Chondrocyte (in vitro differentiated cells): ENCODE results near the gene RPS13. TPM values are rescaled to one million over a fixed set of nuclear protein-coding genes. Genes with fewer than 3 reads are reported as not detected.
A peak's percentile ranks its signal among the peaks of the same experiment; 100 is the strongest.
"Not testable (repeated sequence)": the region's sequence is repeated elsewhere in the genome, so short reads cannot be mapped to it uniquely, and the experiment has no call there.

ENCODE experiments used
- DNase-seq: peaks from one replicate; pipeline ENCODE4 v3.0.0; 2021; ENCODE audit warnings: mixed read lengths, low spot score
- H3K27ac Mint-ChIP-seq: one replicate; pipeline ENCODE4 v1.8.0; 2021; ENCODE audit warnings: mild to moderate bottlenecking, moderate library complexity, mixed read lengths; ENCODE audit not compliant: unreplicated experiment
- H3K27me3 Mint-ChIP-seq: 2 replicates; pipeline ENCODE4 v1.8.0; 2021; ENCODE audit warnings: low read depth, mixed read lengths
- H3K36me3 Mint-ChIP-seq: 2 replicates; pipeline ENCODE4 v1.8.0; 2021; ENCODE audit warnings: low read depth, mixed read lengths
- H3K4me1 Mint-ChIP-seq: 2 replicates; pipeline ENCODE4 v1.8.0; 2021; ENCODE audit warnings: low read depth, mild to moderate bottlenecking, mixed read lengths
- H3K4me3 Mint-ChIP-seq: one replicate; pipeline ENCODE4 v1.8.0; 2021; ENCODE audit warnings: mild to moderate bottlenecking, moderate library complexity, mixed read lengths; ENCODE audit not compliant: unreplicated experiment
- H3K9me3 Mint-ChIP-seq: 2 replicates; pipeline ENCODE4 v1.8.0; 2021; ENCODE audit warnings: low read depth, mixed read lengths
- CTCF ChIP-seq: fragments of 200-600 bp; sonication (generic); IDR thresholded peaks from 2 replicates; pipeline ENCODE4 v1.5.0; 2021; ENCODE audit warnings: antibody characterized with exemption, mild to moderate bottlenecking, moderate library complexity
- total RNA-seq: library from RNA; stranded (reverse); gene quantifications from 3 replicates; pipeline ENCODE4 v1.2.1, GENCODE V29; 2021

The RPS13 gene
- total RNA-seq, 1 donor from 2014 or later: 644 TPM

DNA sequence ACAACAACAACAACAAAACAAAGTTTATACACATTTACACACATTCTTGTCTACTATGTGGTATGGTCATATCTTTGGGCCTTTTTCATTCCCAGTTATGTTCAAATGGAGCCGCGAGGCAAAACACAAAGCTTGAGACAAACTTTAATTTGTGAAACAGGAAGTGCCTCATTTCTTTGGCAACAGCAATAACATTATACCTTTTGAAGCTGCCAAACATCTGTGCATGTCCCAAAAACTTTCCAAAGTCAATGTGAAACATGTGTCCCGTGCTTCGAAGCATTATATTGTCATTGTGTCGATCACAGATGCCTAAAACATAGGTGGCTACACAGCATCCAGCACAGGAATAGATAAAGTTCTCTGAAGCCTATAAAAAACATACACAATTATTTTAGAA lies 25.0 kb upstream of the RPS13 start:
- H3K9me3 Mint-ChIP-seq: no peaks in the 10 kb centered on the region
- no peaks in the 10 kb centered on the region for H3K4me1 Mint-ChIP-seq
- H3K36me3 Mint-ChIP-seq: peaks cover 14% of the 10 kb centered on the region
- no peaks in the 10 kb centered on the region for H3K27me3 Mint-ChIP-seq
- no peak overlapping the region for H3K4me3 Mint-ChIP-seq
- DNase-seq: no peak
- no peak for TF ChIP-seq CTCF
- no peak overlapping the region for H3K27ac Mint-ChIP-seq

- Mint-ChIP-seq H3K36me3 (peaks cover 9% of the 10 kb centered on the region), H3K27me3 (no peaks in the 10 kb centered on the region)
Measured at GRCh38 chr11:17098658-17099057, 21.2 kb upstream of the RPS13 start.

DNA sequence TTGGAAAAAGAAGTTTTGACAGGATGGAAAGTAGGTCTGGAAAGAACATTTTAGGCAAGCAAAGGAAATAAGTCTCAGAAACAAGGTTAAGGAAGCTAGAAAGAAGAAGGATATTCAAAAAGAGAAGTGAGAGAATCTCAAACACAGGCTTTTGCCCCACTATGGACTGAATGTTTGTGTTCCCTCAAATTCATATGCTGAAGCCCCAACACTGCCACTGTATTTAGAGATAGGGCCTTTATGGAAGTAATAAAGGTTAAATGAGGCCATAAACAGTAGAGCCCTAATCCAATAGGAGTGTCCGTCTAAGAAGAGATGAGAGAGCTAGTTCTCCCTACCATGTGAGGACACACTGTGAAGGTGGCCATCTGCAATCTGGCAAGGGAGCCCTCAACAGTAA lies 20.6 kb upstream of the RPS13 start:
- Mint-ChIP-seq H3K4me3 (no peak overlapping the region), H3K36me3 (peaks cover 9% of the 10 kb centered on the region), H3K27me3 (no peaks in the 10 kb centered on the region), H3K9me3 (no peaks in the 10 kb centered on the region), H3K27ac (no peak overlapping the region), H3K4me1 (no peaks in the 10 kb centered on the region)
- no peak for DNase-seq
- TF ChIP-seq CTCF: no peak

More at GRCh38 chr11:17098658-17099057, 21.2 kb upstream of the RPS13 start:
- H3K4me1 Mint-ChIP-seq: no peaks in the 10 kb centered on the region
- H3K9me3 Mint-ChIP-seq: no peaks in the 10 kb centered on the region
- no peak for DNase-seq
- TF ChIP-seq CTCF: no peak
- H3K27ac Mint-ChIP-seq: no peak overlapping the region
- H3K4me3 Mint-ChIP-seq: no peak overlapping the region

DNA sequence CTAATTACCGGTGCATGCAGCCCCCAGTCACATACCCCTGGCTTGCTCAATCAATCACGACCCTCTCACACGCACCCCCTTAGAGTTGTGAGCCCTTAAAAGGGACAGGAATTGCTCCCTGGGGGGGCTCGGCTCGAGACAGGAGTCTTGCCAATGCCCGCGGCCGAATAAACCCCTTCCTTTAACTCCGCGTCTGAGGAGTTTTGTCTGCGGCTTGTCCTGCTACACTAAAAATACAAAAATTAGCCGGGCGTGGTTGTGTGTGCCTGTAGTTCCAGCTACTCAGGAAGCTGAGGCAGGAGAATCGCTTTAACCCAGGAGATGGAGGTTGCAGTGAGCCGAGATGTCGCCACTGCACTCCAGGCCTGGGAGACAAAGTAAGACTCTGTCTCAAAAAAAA lies 8.5 kb upstream of the RPS13 start:
- not testable (repeated sequence) for H3K9me3 Mint-ChIP-seq, H3K27me3 Mint-ChIP-seq, H3K27ac Mint-ChIP-seq, H3K4me3 Mint-ChIP-seq, H3K4me1 Mint-ChIP-seq, DNase-seq
- peaks cover 11% of the 10 kb centered on the region for H3K36me3 Mint-ChIP-seq

GRCh38 chr11:17077240-17077519 lies 287 bp downstream of the RPS13 start:
- Mint-ChIP-seq H3K9me3 (no peaks in the 10 kb centered on the region), H3K4me3 (peak overlapping the region; percentile 99), H3K27me3 (no peaks in the 10 kb centered on the region), H3K36me3 (peaks cover 20% of the 10 kb centered on the region), H3K27ac (peak overlapping the region; percentile 99), H3K4me1 (peaks cover 40% of the 10 kb centered on the region)
- no peak for DNase-seq
- TF ChIP-seq CTCF: no peak

DNA sequence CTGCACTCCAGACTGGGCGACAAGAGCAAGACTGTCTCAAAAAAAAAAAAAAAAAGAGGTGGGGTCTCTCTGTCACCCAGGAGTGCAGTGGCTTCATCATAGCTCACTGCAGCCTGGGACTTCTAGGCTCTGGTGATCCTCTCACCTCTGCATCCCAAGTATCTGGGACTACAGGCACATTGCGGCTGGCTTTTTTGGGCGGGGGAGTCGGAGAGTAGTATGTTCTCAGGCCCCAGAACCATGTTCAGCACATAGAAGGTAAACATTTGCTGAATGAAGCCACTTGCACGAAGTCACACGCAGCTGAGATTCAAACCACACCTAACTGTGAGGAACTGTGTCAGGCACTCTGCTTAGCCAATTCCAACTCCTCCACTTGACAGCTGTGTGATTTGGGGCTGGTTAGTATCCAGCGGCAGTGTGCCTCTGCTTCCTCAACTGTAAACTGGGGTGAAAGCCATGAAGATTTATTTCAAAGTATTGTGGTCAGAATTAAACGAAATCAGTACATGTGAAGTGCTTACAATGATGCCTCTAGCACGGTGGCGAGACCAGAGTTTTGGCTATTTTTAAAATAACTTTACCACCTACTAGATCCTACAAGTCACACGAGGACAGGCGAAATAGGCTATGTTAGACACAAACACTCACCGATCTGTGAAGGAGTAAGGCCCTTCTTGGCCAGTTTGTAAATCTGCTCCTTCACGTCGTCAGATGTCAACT lies 789 bp downstream of the RPS13 start:
- Mint-ChIP-seq H3K4me1 (peaks cover 40% of the 10 kb centered on the region), H3K27ac (peak overlapping the region; percentile 99), H3K9me3 (no peaks in the 10 kb centered on the region), H3K4me3 (peak overlapping the region; percentile 99), H3K36me3 (peaks cover 20% of the 10 kb centered on the region), H3K27me3 (no peaks in the 10 kb centered on the region)
- DNase-seq: no peak
- TF ChIP-seq CTCF: no peak
